Lower leg skin (tissue), 3 donors: Measurements from ENCODE around the gene RAB12.

Experiments
- POLR2A ChIP-seq, 2 donors: fragments of 450-650 bp; IDR thresholded peaks; one replicate each; pipeline ENCODE4 v1.6.1; 2016 to 2017; ENCODE audit warnings: antibody characterized with exemption in 2 of 2, mild to moderate bottlenecking in 1 of 2, moderate library complexity in 1 of 2
- TF ChIP-seq, protein P1 (sequence below), 3 donors: fragments of 450-650 bp; IDR thresholded peaks; one replicate each; pipeline ENCODE4 v1.5.1; 2016; ENCODE audit warnings: antibody characterized with exemption in 3 of 3, mild to moderate bottlenecking in 3 of 3, moderate library complexity in 2 of 3

DNA sequence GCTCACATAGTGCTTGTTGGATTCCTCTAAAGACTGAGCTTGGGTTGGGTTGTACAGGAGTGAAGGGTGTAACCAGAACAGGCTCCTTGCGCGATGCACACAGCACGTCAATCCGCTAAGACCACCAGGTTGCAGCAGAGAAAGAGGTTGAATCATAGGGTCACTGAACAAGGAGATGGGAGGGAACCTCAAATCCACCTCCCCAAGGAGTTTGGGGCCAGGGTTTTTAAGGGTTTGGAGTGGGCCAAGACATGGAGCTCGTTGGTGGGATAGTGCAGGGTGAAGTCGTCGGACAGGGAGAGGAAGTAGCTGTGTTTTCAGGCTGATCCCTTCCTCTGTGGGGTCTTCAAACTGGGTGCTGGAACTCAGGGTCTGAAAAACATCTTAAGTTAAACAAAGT is 75.3 kb downstream of the RAB12 start:
- no peak for TF ChIP-seq POLR2A (IDR thresholded peaks at IDR 0.05)
- TF ChIP-seq, protein P1, sequence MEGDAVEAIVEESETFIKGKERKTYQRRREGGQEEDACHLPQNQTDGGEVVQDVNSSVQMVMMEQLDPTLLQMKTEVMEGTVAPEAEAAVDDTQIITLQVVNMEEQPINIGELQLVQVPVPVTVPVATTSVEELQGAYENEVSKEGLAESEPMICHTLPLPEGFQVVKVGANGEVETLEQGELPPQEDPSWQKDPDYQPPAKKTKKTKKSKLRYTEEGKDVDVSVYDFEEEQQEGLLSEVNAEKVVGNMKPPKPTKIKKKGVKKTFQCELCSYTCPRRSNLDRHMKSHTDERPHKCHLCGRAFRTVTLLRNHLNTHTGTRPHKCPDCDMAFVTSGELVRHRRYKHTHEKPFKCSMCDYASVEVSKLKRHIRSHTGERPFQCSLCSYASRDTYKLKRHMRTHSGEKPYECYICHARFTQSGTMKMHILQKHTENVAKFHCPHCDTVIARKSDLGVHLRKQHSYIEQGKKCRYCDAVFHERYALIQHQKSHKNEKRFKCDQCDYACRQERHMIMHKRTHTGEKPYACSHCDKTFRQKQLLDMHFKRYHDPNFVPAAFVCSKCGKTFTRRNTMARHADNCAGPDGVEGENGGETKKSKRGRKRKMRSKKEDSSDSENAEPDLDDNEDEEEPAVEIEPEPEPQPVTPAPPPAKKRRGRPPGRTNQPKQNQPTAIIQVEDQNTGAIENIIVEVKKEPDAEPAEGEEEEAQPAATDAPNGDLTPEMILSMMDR (IDR thresholded peaks at IDR 0.05) = no peak
